ENCODE results near the gene PTPRN2. TPM values are rescaled to one million over a fixed set of nuclear protein-coding genes. Genes with fewer than 3 reads are reported as not detected.

PTPRN2 gene
- total RNA-seq, 1 experiment from 2014 or later: 2.1 TPM

DNA sequence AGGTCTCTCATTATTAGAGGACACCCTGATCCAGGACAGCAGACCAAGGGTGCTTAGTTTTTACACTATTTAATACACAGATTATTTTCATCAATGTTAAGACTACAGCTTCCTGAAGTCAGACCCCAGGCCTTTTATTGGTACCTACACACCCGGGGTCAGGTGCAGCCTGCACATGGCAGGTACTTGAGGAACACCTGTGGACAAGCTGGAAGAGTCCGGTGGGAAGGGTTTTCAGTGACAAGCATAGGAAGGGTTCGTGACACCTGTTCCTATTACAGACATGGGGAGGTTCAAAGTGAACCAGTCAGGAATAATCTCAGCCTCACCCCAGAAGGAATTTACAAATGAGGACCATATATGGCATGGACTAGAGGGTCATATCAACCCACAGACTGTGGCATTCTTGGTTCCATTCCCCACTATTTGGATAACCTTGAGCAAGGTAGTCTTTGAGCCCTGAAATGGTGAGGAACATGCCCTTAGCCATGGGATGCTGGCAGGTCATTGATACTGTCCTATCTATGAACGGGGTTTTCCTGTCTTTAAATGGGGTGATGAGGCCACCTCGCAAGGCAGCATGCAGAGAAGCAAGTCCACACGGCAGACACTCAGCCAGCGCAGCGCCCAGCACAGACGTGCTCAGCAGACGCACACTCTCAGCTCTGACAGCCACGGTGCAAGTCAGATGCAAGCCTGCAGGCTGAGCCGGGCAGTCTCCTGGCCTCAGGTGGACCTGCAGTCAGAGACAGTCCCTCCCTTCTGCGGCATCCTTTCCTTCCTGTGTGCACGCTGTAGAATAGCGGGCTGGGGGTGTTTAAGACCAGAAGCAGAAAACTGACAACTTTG lies 624.9 kb downstream of the PTPRN2 start:
- no peak for TF ChIP-seq ELF1 (IDR thresholded peaks at IDR 0.05; ENCODE audit: borderline replicate concordance, low read depth)
- TF ChIP-seq EZH2 (IDR thresholded peaks at IDR 0.05): no peak
- TF ChIP-seq CEBPB (IDR thresholded peaks at IDR 0.05; ENCODE audit: low read depth): no peak
- TF ChIP-seq FOSL1 (IDR thresholded peaks at IDR 0.05; ENCODE audit: low read depth): no peak
- no peak for TF ChIP-seq JUND (IDR thresholded peaks at IDR 0.05)
- no peak for TF ChIP-seq CTCF (IDR thresholded peaks at IDR 0.05 in 2 of 3, conservative IDR thresholded peaks at IDR 0.05 in 1 of 3; ENCODE audit: borderline replicate concordance in 1 of 3, insufficient read depth in 1 of 3, low read depth in 2 of 3, low read length in 2 of 3)
- ChIA-PET CTCF (no interaction called here), RAD21 (ENCODE audit: low non-redundant PET in 1 of 2, low total read pairs in 2 of 2, uncharacterized antibody in 2 of 2, unreplicated experiment in 2 of 2) (no interaction called here), POLR2A (no interaction called here)
- Histone ChIP-seq H3K9me2 (ENCODE audit: insufficient read depth) (no peaks in the 10 kb centered on the region), H2AFZ (ENCODE audit: low read depth, low read length, poor library complexity, severe bottlenecking) (no peak overlapping the region), H3K9me3 (ENCODE audit: control insufficient read depth in 1 of 2, insufficient read depth in 1 of 2, low read depth in 1 of 2, low read length in 2 of 2) (no peaks in the 10 kb centered on the region), H3K27me3 (ENCODE audit: insufficient read depth, low read length) (no peaks in the 10 kb centered on the region), H3K27ac (ENCODE audit: low read depth, low read length) (no peak overlapping the region), H3K4me3 (replicated peaks in 1 of 2; ENCODE audit: low read depth in 1 of 2, low read length in 2 of 2) (no peak overlapping the region), H3K4me1 (ENCODE audit: control insufficient read depth in 1 of 2, insufficient read depth in 2 of 2, low read length in 2 of 2) (no peaks in the 10 kb centered on the region), H4K20me1 (ENCODE audit: insufficient read depth) (no peaks in the 10 kb centered on the region), H3K4me2 (ENCODE audit: low read length) (no peak overlapping the region), H3K79me2 (ENCODE audit: insufficient read depth, low read length) (no peaks in the 10 kb centered on the region), H3K36me3 (ENCODE audit: control insufficient read depth in 1 of 2, insufficient read depth in 2 of 2, low read length in 2 of 2) (no peaks in the 10 kb centered on the region), H3K9ac (ENCODE audit: low read length) (no peak overlapping the region)
- intact Hi-C loops (cut with micrococcal nuclease): no loop called here
- no peak for ATAC-seq
- BruUV-seq (replicated peaks): no TSS peak
- no peak for DNase-seq (ENCODE audit: low read depth, low spot score)
